Tibial artery (tissue), 4 donors: ENCODE data around the gene SOX5.

Source experiments
- DNase-seq, 2 donors: peaks; one replicate each; pipeline ENCODE4 v3.0.0-alpha.2; 2019
- H3K27ac ChIP-seq, 2 donors: fragments of 200-600 bp; sonication (generic) in 1 of 2; 1 replicate in 1 of 2; 2 replicates in 1 of 2; pipeline ENCODE4 v1.5.1; 2018 to 2019; ENCODE audit warnings: mild to moderate bottlenecking in 1 of 2
- H3K27me3 ChIP-seq, 2 donors: fragments of 200-600 bp; sonication (generic) in 1 of 2; one replicate each; pipeline versions ENCODE4 v1.5.1 to v1.6.0; 2016 to 2019
- H3K36me3 ChIP-seq, 3 donors: fragments of 200-600 bp; sonication (generic) in 2 of 3; one replicate each; pipeline ENCODE4 v1.5.1; 2016 to 2019; ENCODE audit warnings: mild to moderate bottlenecking in 2 of 3
- H3K4me1 ChIP-seq, 4 donors: fragments of 200-600 bp; sonication (generic) in 2 of 4; 1 replicate in 3 of 4; 2 replicates in 1 of 4; pipeline ENCODE4 v1.5.1; 2016 to 2019
- H3K4me3 ChIP-seq, 2 donors: fragments of 200-600 bp; sonication (generic) in 1 of 2; 1 replicate in 1 of 2; 2 replicates in 1 of 2; pipeline ENCODE4 v1.5.1; 2018 to 2019; ENCODE audit warnings: mild to moderate bottlenecking in 2 of 2
- H3K9me3 ChIP-seq, 3 donors: fragments of 200-600 bp; sonication (generic) in 1 of 3; one replicate each; pipeline ENCODE4 v1.5.1; 2016 to 2019
- CTCF ChIP-seq, 2 experiments: fragments of 200-600 bp in 1 of 2; fragments of 450-650 bp in 1 of 2; IDR thresholded peaks; one replicate each; pipeline ENCODE4 v1.5.1; 2017 to 2019; ENCODE audit warnings: antibody characterized with exemption in 2 of 2, mild to moderate bottlenecking in 1 of 2, moderate library complexity in 1 of 2
- intact Hi-C: fragments of 100-400 bp; cut with DNase I; formaldehyde crosslinking; loops from one replicate; pipeline ENCODE4 v1.15.0; 2023; ENCODE audit warnings: low total_unique reads

Gene SOX5

DNA sequence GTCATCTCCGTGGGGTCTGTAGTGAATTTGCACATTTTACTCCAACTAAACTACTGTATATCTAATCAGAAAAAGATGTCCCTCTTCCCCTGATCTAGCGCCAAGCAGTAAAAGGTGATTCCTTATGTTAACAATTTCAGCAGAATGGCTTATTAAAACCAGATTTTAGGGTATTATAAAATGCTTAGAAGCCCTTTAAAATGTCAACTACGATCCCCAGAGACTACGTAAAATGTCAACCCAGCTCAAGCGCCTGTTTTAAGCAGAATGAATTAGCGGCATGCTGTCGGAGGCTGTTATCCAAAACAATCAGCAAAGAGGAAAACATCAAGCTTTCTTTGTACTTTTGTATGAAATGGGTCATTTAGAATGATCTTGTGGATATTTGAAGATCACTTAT is 408.9 kb downstream of the SOX5 start:
- DNase-seq = no peak
- H3K4me3 ChIP-seq = no peak overlapping the region
- H3K36me3 ChIP-seq = peaks cover 0 to 14% (median 8%) of the 10 kb centered on the region in 3 donors
- no peaks in the 10 kb centered on the region for H3K9me3 ChIP-seq
- intact Hi-C loops = no loop called here
- H3K27ac ChIP-seq = no peak overlapping the region
- H3K27me3 ChIP-seq = no peaks in the 10 kb centered on the region
- TF ChIP-seq CTCF (IDR thresholded peaks at IDR 0.05) = no peak
- peaks cover 0 to 3% (median under 1%) of the 10 kb centered on the region in 4 donors for H3K4me1 ChIP-seq

- Histone ChIP-seq H3K27me3 (no peaks in the 10 kb centered on the region), H3K4me1 (peaks cover 0 to 10% (median 2%) of the 10 kb centered on the region in 4 donors), H3K36me3 (peaks cover 0 to 5% (median 0%) of the 10 kb centered on the region in 3 donors), H3K27ac (no peak overlapping the region), H3K4me3 (no peak overlapping the region), H3K9me3 (no peaks in the 10 kb centered on the region)
- DNase-seq = no peak
- no peak for TF ChIP-seq CTCF (IDR thresholded peaks at IDR 0.05)
- intact Hi-C loops = no loop called here
These were observed 413.2 kb downstream of the SOX5 start for GRCh38 chr12:23536293-23536692.

GRCh38 chr12:23535441-23535840 is 414.0 kb downstream of the SOX5 start:
- H3K27ac ChIP-seq = no peak overlapping the region
- no peak for TF ChIP-seq CTCF (IDR thresholded peaks at IDR 0.05)
- intact Hi-C loops = no loop called here
- peaks cover 0 to 10% (median 2%) of the 10 kb centered on the region in 4 donors for H3K4me1 ChIP-seq
- no peaks in the 10 kb centered on the region for H3K27me3 ChIP-seq
- no peaks in the 10 kb centered on the region for H3K9me3 ChIP-seq
- no peak for DNase-seq
- H3K36me3 ChIP-seq = peaks cover 0 to 5% (median 0%) of the 10 kb centered on the region in 3 donors
- no peak overlapping the region for H3K4me3 ChIP-seq

DNA sequence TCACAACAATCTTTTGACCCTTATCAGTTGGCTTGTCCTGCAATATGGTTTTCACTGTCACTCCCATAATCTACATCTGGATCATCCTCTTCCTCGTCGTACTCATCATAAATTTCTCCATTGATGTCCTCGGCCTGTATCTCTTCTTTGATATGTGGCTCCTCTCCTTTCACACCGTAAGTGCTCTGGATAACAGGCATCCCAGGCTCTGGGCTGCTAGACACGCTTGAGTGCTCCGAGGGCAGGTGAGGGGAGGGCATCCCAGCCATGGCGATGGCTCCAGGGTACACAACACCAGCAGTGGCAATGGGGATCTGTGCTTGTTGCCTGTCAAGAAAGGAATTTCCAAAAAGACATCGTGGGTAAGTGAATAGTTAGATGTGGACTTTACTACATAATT is 415.3 kb downstream of the SOX5 start:
- peaks cover 0 to 10% (median 2%) of the 10 kb centered on the region in 4 donors for H3K4me1 ChIP-seq
- no peak for DNase-seq
- TF ChIP-seq CTCF (IDR thresholded peaks at IDR 0.05) = no peak
- no peaks in the 10 kb centered on the region for H3K9me3 ChIP-seq
- no peak overlapping the region for H3K4me3 ChIP-seq
- H3K27ac ChIP-seq = no peak overlapping the region
- intact Hi-C loops = no loop called here
- no peaks in the 10 kb centered on the region for H3K27me3 ChIP-seq
- H3K36me3 ChIP-seq = peaks cover 0 to 5% (median 0%) of the 10 kb centered on the region in 3 donors

DNA sequence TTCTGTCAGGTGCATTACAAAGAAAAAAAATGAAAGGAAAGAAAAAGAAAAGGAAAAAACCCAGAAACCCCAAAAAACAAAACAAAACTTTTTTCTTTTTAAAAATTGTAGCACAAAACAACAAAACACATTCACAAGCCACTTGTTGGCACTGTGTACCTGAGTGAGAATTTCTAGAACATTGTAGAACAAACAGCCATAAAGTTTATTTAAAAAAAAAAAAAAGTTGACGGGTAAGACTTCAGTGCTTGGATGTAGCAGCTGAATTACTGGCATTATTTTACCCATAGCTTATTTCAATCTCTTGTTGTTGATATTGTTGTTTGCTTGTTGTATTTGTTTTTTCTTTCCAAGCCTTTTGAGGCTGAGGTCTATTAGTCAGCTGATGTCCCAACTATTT is 415.8 kb downstream of the SOX5 start:
- no peaks in the 10 kb centered on the region for H3K9me3 ChIP-seq

More for the DNA sequence above, 415.8 kb downstream of the SOX5 start:
- Histone ChIP-seq H3K27me3 (no peaks in the 10 kb centered on the region), H3K27ac (no peak overlapping the region), H3K4me1 (peaks cover 0 to 10% (median 2%) of the 10 kb centered on the region in 4 donors), H3K36me3 (peaks cover 0 to 5% (median 0%) of the 10 kb centered on the region in 3 donors), H3K4me3 (no peak overlapping the region)
- intact Hi-C loops = no loop called here
- DNase-seq = no peak
- TF ChIP-seq CTCF (IDR thresholded peaks at IDR 0.05) = no peak
